HG03432 (cell line): Measurements from ENCODE around the gene POLR2C.

Experiments used
- ATAC-seq: cut with Tn5 transposase; IDR thresholded peaks from one replicate; pipeline ENCODE4 v1.9.1; 2021; ENCODE audit warnings: mild to moderate bottlenecking, moderate library complexity; ENCODE audit not compliant: unreplicated experiment

Gene POLR2C

GRCh38 chr16:57500578-57501111, 38.2 kb downstream of the POLR2C start:
- no peak for ATAC-seq

GRCh38 chr16:57501492-57501891, 39.0 kb downstream of the POLR2C start:
- ATAC-seq, result no peak

GRCh38 chr16:57502048-57502775, 39.7 kb downstream of the POLR2C start:
- ATAC-seq, result no peak

- no peak for ATAC-seq
Measured at GRCh38 chr16:57503366-57503765, 40.9 kb downstream of the POLR2C start.

GRCh38 chr16:57504001-57504400, 41.5 kb downstream of the POLR2C start:
- no peak for ATAC-seq

GRCh38 chr16:57504491-57504890, 42.0 kb downstream of the POLR2C start:
- ATAC-seq, result no peak

GRCh38 chr16:57505169-57505568, 42.7 kb downstream of the POLR2C start:
- no peak for ATAC-seq

GRCh38 chr16:57507136-57508034, 44.9 kb downstream of the POLR2C start:
- no peak for ATAC-seq

GRCh38 chr16:57508035-57508425, 45.6 kb downstream of the POLR2C start:
- no peak for ATAC-seq

- ATAC-seq, result no peak
Measured at GRCh38 chr16:57509231-57509923, 46.9 kb downstream of the POLR2C start.

GRCh38 chr16:57510016-57510871, 47.8 kb downstream of the POLR2C start:
- ATAC-seq, result no peak

- no peak for ATAC-seq
Measured at GRCh38 chr16:57512296-57513001, 50.0 kb downstream of the POLR2C start.

GRCh38 chr16:57513371-57514102, 51.1 kb downstream of the POLR2C start:
- no peak for ATAC-seq

GRCh38 chr16:57514371-57514770, 51.9 kb downstream of the POLR2C start:
- ATAC-seq, result no peak

GRCh38 chr16:57514791-57515600, 52.5 kb downstream of the POLR2C start:
- ATAC-seq, result no peak

- ATAC-seq, result no peak
Measured at GRCh38 chr16:57516176-57516725, 53.8 kb downstream of the POLR2C start.

GRCh38 chr16:57516773-57517172, 54.3 kb downstream of the POLR2C start:
- no peak for ATAC-seq
